IPS-20b (cell line): ENCODE results near the gene FAM107B.

ENCODE experiments used
- H3K27ac ChIP-seq: one replicate; pipeline ENCODE4 v1.5.1; 2013; ENCODE audit warnings: low read length
- H3K27me3 ChIP-seq: 2 replicates; pipeline ENCODE4 v1.6.1; 2013; ENCODE audit warnings: mild to moderate bottlenecking, low read length, inconsistent platforms; ENCODE audit not compliant: insufficient read depth
- H3K36me3 ChIP-seq: 2 replicates; pipeline ENCODE4 v1.6.1; 2013; ENCODE audit warnings: low read depth, mild to moderate bottlenecking, inconsistent platforms, low read length, moderate library complexity; ENCODE audit not compliant: insufficient read depth
- H3K4me1 ChIP-seq: 2 replicates; pipeline ENCODE4 v1.6.1; 2013; ENCODE audit warnings: mild to moderate bottlenecking, control low read depth, inconsistent platforms, low read length, moderate library complexity; ENCODE audit not compliant: insufficient read depth
- H3K4me3 ChIP-seq: 2 replicates; pipeline ENCODE4 v1.5.1; 2013; ENCODE audit warnings: mild to moderate bottlenecking, low read length, inconsistent platforms
- H3K9ac ChIP-seq: 2 replicates; pipeline ENCODE4 v1.6.1; 2013; ENCODE audit warnings: low read depth, mild to moderate bottlenecking, inconsistent platforms, low read length, moderate library complexity
- H3K9me3 ChIP-seq: 2 replicates; pipeline ENCODE4 v1.6.1; 2013; ENCODE audit warnings: mild to moderate bottlenecking, low read depth, low read length, inconsistent platforms; ENCODE audit not compliant: insufficient read depth

The FAM107B gene

GRCh38 chr10:14774214-14774580, 500 bp downstream of the FAM107B start:
- Histone ChIP-seq H3K9me3 (no peaks in the 10 kb centered on the region), H3K4me1 (no peaks in the 10 kb centered on the region), H3K36me3 (no peaks in the 10 kb centered on the region), H3K27me3 (no peaks in the 10 kb centered on the region), H3K9ac (no peak overlapping the region), H3K27ac (no peak overlapping the region), H3K4me3 (no peak overlapping the region)

GRCh38 chr10:14773551-14774213, 1.0 kb downstream of the FAM107B start:
- Histone ChIP-seq H3K4me1 (no peaks in the 10 kb centered on the region), H3K9ac (no peak overlapping the region), H3K27me3 (no peaks in the 10 kb centered on the region), H3K4me3 (no peak overlapping the region), H3K27ac (no peak overlapping the region), H3K9me3 (no peaks in the 10 kb centered on the region), H3K36me3 (no peaks in the 10 kb centered on the region)

GRCh38 chr10:14772399-14772798, 2.3 kb downstream of the FAM107B start:
- Histone ChIP-seq H3K9me3 (no peaks in the 10 kb centered on the region), H3K4me3 (no peak overlapping the region), H3K4me1 (no peaks in the 10 kb centered on the region), H3K36me3 (no peaks in the 10 kb centered on the region), H3K9ac (no peak overlapping the region), H3K27ac (no peak overlapping the region), H3K27me3 (no peaks in the 10 kb centered on the region)

- Histone ChIP-seq H3K9ac (no peak overlapping the region), H3K4me3 (no peak overlapping the region), H3K9me3 (no peaks in the 10 kb centered on the region), H3K27ac (no peak overlapping the region), H3K4me1 (no peaks in the 10 kb centered on the region), H3K36me3 (no peaks in the 10 kb centered on the region), H3K27me3 (no peaks in the 10 kb centered on the region)
Measured at GRCh38 chr10:14770927-14771326, 3.8 kb downstream of the FAM107B start.

GRCh38 chr10:14761372-14761771, 13.3 kb downstream of the FAM107B start:
- no peak overlapping the region for H3K9ac ChIP-seq
- H3K27me3 ChIP-seq = no peaks in the 10 kb centered on the region
- H3K27ac ChIP-seq = no peak overlapping the region
- H3K9me3 ChIP-seq = no peaks in the 10 kb centered on the region
- H3K36me3 ChIP-seq = no peaks in the 10 kb centered on the region
- H3K4me1 ChIP-seq = no peaks in the 10 kb centered on the region
- no peak overlapping the region for H3K4me3 ChIP-seq

- Histone ChIP-seq H3K27me3 (no peaks in the 10 kb centered on the region), H3K9ac (no peak overlapping the region), H3K4me1 (no peaks in the 10 kb centered on the region), H3K4me3 (no peak overlapping the region), H3K9me3 (no peaks in the 10 kb centered on the region), H3K27ac (no peak overlapping the region), H3K36me3 (no peaks in the 10 kb centered on the region)
Measured at GRCh38 chr10:14758994-14759664, 15.6 kb downstream of the FAM107B start.

- H3K36me3 ChIP-seq = no peaks in the 10 kb centered on the region
- no peaks in the 10 kb centered on the region for H3K9me3 ChIP-seq
- H3K27ac ChIP-seq = no peak overlapping the region
- H3K27me3 ChIP-seq = no peaks in the 10 kb centered on the region
- no peak overlapping the region for H3K4me3 ChIP-seq
- H3K4me1 ChIP-seq = no peaks in the 10 kb centered on the region
- no peak overlapping the region for H3K9ac ChIP-seq
Measured at GRCh38 chr10:14758451-14758850, 16.2 kb downstream of the FAM107B start.

- Histone ChIP-seq H3K9ac (no peak overlapping the region), H3K27ac (no peak overlapping the region), H3K27me3 (no peaks in the 10 kb centered on the region), H3K36me3 (no peaks in the 10 kb centered on the region), H3K4me1 (no peaks in the 10 kb centered on the region), H3K9me3 (no peaks in the 10 kb centered on the region), H3K4me3 (no peak overlapping the region)
Measured at GRCh38 chr10:14757986-14758385, 16.7 kb downstream of the FAM107B start.

GRCh38 chr10:14757394-14757793, 17.3 kb downstream of the FAM107B start:
- H3K9ac ChIP-seq = no peak overlapping the region
- no peaks in the 10 kb centered on the region for H3K36me3 ChIP-seq

GRCh38 chr10:14753441-14753840, 21.3 kb downstream of the FAM107B start:
- Histone ChIP-seq H3K4me1 (no peaks in the 10 kb centered on the region), H3K4me3 (no peak overlapping the region), H3K27ac (no peak overlapping the region), H3K36me3 (no peaks in the 10 kb centered on the region), H3K27me3 (no peaks in the 10 kb centered on the region), H3K9me3 (no peaks in the 10 kb centered on the region), H3K9ac (no peak overlapping the region)

More at GRCh38 chr10:14757394-14757793, 17.3 kb downstream of the FAM107B start:
- Histone ChIP-seq H3K27ac (no peak overlapping the region), H3K9me3 (no peaks in the 10 kb centered on the region), H3K4me1 (no peaks in the 10 kb centered on the region), H3K27me3 (no peaks in the 10 kb centered on the region), H3K4me3 (no peak overlapping the region)

- Histone ChIP-seq H3K36me3 (no peaks in the 10 kb centered on the region), H3K27me3 (no peaks in the 10 kb centered on the region), H3K9ac (no peak overlapping the region), H3K9me3 (no peaks in the 10 kb centered on the region), H3K4me1 (no peaks in the 10 kb centered on the region), H3K4me3 (no peak overlapping the region), H3K27ac (no peak overlapping the region)
Measured at GRCh38 chr10:14751921-14752320, 22.8 kb downstream of the FAM107B start.
